GF-D8 (cell line): Measurements from ENCODE around the gene SH3RF3.

ENCODE experiments used
- DNase-seq: peaks from one replicate; lab custom pipeline; 2025; lab: John Stamatoyannopoulos, UW

The SH3RF3 gene

DNA sequence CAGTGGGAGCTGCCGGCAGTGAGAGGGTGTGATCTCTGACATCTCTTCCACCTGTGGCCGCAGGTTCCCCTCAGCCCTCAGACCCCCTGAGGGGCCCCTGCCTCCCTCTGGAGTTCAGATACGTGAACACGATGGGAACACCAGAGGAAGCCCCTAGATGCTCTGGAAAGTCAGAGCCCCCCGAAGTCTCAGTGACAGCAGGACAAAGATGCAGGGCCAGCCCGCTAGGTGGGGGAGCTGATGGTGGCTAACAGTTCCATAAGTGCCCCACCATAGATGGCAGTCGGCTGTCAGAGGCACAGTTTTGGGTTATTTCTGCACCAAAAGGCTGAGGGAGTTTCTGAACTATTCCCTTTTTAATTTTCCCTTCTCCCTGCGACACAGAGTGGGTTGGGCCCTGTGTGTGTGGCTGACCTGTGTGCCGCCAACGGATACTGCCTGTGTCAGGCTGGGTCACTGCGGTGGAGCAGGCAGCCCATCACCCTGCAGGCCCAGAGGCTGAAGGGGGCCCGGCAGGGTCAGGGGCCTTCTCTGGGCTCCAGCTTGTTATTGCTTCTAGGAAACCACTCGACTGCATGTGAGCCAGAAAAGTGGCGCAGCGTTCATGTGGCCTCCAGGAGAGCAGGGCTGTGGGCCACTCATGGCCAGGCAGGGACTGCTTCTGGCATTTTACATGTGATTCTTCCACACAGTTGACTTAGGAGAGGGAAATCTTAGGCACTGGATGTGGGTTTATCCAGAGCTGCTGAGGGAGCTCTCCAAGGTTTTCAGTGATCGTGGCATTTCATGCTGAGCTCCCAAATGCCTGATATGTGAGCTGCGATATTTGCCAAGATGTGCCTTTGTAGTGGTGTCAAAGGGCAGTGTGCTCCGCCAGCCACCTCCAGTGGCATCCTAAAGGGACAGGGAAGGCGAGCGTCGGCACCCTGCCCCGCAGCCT is 225.1 kb downstream of the SH3RF3 start:
- DNase-seq, result no peak

DNA sequence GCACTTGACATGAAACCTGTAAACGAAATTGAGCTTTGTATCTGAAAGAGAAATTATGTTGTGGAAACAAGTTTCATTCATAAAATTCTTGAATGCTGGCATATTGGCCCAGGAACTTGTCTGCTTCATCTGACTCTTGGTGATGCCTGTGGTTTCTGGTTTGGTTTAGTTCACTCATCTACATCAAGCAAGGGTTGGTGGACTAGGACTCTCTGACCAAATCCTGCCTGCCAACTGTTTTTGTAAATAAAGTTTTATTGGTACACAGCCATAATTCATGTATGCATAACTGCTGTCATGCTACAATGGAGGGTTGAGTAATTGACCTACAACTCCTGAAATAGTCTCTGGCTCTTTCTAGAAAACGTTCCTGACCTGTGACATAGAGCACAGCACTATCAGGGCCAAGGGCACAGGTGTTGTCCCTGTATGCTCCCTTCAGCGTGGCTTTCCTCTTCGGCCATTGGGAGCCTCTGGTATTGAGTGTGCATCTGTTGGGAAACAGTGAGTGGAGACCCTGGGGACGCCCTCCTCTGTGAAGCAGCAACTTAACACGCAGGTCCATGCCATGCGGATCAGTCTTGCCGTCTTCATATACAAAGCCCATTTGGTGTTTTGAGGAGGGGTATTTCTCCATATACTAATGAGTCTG is 226.3 kb downstream of the SH3RF3 start:
- DNase-seq, result no peak

DNA sequence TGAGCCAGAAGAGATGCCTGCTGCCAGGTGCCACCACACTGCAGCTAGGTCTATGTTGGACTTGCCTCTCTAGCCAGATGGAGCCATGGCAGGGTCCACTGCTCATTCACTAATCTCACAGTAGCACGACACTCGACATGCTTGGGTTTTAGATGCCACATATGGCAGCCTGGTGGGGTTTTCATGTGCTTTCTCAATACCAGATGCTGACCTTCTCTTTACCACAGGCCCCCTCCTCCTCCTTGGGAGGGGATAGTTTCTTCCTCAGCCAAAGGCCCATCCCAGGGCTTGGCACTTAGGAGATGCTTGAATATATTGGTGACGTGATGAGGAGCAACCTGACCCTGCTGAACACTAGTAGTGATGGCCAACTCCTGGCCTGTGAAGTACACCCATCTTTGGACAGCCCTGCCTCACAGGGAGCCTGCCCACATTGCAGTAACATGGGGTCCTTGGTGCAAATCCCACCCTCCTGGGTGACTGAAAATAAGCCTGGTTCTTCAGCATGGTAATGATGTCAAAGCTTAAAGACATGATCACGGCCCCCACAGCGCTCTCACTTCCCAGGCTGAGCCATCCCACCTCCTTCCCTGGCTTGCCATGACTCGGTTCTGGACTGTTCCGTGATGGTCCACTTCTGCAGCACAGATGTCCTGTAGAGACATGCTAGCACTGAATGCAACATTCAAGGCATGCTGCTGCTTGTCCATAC is 227.5 kb downstream of the SH3RF3 start:
- no peak for DNase-seq

DNA sequence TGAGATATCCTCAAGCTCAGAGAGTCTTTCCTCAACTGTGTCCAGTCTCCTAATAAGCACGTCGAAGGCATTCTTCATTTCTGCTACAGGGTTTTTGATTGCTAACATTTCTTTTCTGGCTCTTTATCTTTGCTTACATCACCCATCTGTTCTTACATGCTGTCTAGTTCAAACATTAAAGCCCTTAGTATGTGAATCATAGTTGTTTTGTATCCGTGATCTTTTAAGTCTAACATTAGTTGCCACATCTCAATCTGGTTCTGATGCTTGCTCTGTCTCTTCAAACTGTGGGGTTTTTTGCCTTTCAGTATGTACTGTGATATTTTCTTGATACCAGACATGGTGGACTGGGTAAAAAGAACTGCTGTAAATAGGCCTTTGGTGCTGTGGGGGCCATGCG is 235.2 kb downstream of the SH3RF3 start:
- DNase-seq, result no peak

DNA sequence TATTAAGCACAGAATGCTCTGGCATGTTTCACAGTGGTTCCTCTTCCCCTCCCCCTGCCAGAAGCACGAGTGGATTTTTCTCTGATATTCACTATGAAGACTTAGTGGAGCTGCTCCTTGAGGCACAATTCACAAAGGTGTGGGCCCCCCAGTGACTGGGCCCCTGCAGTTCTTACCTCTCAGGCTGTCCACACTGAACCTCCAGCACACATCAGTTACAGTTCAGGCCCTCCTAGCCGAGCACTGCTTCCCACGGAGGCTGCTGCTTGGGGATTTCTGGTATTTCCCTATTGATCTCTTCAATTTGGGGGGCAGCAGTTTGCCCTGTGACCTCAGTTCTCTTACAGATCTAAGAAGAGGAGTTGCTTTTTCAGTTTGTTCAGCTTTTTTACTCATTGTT is 236.1 kb downstream of the SH3RF3 start:
- DNase-seq, result no peak

DNA sequence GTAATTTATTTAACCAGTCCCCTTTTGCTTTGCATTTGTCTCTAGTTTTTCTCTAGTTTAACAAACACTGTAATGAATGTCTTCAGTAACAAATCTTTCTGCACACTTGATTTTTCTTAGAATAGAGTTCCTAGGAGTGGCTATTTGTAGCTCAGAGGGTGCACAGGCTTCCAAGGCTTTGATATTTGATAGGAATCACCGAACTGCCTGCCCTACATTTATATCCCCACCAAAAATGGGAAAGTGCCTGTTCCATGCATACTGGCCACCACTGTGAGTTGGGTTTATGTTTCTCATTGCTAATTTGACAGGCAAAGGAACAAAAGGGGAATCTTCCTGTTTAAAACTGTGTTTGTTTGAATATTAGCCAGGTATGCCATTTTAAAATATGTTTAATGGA is 238.7 kb downstream of the SH3RF3 start:
- DNase-seq, result no peak

DNA sequence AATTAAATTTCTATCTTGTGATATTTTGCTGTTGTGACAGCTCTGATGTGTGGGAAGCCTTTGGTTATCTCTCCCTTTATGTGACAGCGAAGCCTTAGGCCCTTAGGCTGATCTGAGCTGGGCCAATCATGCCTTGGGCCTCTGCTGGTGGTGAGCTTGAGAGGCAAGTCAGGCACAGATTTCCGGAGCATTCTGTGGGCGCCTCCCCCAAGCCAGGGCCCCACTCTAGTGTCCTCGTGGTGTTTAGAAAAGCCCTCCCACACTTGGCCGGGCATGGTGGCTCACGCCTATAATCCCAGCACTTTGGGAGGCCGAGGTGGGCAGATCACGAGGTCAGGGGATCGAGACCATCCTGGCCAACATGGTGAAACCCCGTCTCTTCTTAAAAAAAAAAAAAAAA is 239.8 kb downstream of the SH3RF3 start:
- no peak for DNase-seq

DNA sequence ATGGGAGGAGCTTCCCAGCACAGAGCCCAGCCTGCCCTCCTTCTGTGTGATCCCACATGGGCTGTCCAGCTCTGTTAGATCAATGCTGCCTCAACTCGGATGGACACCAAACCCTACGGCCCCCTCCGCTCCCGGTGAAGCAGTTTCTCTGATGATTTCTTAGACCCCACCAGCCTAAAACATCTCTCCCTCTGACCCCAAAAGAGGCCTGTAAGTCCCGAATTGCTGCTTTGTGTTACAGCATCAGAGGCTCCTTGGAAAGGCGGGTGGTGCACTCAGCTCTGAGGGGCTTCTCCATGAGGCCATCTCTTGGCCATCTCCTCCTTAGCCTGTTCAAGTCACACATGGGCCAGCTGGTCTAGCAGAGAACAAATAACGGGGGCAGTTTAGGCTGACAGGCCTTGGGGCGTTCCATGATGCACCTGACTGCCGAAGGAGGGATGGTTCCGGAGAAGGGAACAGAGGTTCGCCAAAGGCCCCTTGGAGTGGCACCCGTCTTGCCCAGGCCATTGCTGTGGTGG is 240.7 kb downstream of the SH3RF3 start:
- no peak for DNase-seq

DNA sequence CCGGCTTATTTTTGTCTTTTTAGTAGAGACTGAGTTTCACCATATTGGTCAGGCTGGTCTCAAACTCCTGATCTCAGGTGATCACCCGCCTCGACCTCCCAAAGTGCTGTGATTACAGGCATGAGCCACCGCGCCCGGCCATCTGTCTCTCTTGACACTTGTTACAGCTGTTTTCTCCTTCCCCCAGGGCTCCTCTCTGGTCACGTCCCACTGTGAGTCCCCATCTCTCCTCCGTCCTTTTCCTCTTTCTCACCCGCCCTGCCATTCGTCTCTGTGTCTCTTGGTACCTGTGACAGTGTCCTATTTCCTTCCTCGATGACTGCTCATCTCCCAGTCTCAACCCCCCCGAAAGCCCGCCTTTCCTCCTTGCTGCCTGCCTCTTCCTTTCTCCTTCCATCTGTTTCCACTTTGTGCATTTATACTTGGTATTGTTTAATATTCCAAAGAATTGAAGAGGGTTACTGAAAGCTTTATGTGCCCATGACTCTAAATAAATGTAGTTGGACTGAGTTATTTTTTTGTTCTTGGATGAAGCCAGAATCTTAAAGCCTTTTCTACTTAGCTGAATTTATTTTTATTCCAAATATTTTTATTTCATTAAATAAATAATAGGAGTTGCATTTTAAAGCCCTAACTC is 241.5 kb downstream of the SH3RF3 start:
- no peak for DNase-seq

DNA sequence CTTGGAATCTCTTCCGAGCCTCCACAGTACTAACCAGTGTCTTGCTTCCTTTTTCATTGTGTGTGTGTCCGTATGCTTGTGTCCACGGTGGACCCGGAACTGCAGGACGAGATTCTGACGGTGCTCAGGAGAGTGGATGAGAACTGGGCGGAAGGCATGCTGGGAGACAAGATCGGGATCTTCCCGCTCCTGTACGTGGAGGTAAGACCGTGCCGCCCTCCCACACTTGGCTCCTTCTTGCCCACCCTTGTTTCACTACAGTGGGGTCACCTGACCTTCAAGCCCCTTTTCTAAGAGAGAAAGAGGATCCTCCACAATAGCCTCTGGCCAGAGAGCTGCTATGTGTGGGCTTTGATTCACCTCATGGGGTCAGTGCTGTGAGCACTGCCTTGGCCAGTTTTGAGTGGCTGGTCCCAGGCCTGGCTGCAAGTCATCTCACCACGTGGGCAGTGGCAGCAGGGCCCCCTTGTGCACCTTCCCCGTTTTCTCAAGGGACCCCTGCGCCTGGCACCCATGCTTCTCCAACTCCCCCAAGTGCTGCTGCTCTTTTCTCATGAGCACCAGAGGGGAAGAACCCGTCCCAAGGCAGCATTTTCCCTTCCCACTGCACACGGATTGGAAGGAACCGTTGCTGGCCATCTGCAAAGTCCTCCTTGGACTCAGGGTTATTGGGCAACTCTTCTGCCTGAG is 242.6 kb downstream of the SH3RF3 start:
- DNase-seq, result no peak

DNA sequence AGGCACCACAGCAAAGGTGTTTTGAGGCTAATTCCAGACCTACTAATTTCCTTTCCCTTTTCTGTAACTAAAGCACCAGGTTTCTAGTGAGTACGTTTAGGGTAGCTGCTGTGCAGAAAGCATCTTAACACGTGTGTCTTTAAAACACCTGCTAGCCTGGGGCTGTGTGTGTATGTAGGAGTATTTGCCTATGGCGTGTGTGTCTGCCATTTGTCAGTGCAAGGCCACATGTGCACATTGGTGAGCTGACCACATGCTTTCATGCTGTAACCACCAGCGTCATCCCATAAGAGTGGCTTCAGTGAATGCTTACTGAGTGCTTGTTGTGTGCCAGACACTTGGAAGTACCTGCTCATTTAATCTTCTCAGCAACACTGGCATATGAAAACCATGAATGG is 243.2 kb downstream of the SH3RF3 start:
- DNase-seq, result no peak

DNA sequence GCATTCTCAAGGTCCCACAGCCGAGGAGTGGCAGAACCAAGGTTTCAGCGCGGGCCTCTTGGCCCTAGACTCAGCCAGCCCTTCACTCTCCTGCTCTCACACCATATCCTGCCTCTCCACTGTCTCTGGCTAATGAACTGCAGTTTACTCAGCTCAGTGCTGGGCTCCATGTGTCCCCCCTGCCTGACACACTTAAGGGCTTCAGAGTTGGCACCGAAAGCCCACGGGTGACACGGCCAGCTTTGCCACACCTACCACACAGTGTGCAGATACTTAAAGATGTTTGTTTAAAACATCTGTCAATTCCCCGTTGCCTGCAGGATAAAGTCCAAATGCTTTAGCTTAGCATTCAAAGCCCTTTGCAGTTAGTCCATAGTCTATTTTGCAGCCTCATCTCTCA is 243.6 kb downstream of the SH3RF3 start:
- DNase-seq, result no peak

DNA sequence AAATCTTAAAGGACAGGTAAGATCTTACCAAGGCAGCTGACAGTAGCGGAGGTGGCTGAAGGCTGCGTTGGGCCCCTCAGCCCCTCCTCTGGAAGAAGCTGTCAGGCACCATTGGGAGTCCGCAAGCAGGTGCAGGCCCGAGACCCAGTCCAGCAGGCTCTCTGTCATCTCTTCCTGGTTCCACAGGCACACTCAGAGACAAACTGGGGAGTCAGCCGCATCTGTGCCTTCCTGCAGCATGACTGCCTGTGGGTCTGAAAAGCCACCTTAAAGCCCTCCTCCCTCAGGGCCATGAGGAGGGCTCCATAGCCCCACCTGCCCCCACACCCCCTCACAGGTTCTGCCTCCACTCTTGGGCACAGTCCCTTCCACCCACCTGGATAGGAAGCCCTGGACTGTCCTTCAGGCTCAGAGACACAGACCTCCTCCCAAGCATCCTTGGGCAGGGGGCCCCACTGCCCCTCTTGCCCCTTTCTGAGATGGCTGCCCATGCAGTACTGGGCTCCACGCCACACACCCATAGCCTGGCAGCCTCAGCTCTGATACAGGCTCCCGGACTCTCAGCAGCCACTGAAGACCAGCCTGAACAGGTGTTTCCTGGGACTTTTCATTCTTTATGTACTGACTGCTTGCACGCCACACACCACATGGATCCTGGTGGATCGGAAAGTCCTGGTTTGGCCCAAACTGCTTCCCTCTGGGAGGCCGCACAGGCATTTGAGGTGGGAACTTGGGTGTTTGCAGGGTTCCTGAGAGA is 245.0 kb downstream of the SH3RF3 start:
- no peak for DNase-seq

DNA sequence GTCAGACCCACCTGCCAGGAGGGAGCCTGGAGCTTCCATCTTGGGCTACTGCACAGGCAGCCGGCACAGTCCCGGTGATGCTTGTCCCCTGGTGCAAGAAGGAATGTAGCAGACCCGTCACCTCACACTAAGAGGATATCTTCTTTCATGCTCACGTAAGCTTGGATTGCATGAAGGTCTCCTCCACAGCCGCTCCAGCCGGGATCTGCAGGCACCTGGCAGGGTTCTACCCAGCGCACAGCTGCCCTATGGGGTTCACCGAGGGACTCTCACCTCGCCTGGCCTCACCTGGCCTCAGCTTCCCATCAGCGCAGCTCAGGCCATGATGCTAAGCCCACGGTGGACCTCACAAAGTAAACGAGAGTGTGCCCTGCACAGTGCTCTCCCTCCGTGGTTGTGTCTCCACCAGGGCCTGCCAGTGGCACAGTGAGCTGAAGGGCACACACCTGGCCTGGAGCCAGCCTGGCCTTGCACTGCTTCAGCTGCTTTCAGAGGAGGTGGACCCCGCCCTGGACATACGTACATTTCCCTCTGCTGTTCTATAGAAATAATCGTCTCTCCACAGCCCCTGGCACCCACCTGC is 245.6 kb downstream of the SH3RF3 start:
- DNase-seq, result no peak

DNA sequence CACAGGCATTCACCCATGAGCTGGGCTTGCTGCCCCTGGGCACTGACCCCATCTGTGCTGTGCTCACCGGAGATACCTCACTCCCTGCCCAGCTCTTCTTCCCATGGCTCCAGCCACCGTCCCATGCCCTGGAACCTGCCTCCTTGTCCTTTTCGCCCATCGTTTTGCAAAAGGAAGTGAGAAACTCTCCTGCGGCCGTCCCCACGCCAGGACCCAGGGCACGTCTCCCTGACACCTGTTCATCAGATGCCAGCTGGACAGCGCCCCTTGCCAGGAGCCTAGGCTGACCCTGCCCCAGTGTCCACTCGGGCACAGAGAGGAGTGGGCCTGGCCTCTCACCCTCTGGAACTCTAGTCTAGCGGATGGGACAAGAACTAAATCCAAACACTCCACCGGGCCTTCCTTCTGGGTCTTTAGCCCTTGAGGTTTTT is 246.1 kb downstream of the SH3RF3 start:
- DNase-seq, result no peak

DNA sequence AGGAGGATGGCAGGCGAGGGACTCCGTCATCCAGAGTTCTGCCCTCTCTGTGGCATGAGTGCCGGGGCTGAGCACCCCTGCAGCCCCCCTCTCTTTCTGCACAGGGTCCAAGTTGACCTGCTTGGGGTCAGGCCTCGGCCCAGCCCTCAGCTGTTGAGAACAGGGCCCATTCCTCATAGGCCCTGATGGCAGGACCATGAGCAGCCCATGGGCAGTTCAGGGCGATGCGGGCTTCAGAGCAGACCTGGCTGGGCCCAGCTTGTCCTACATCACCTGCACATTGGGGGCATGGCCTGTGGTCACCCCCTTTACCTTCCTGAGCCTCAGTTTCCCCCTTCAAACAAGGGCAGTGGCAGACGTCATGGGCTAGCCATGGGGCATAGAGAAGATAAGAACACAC is 246.7 kb downstream of the SH3RF3 start:
- no peak for DNase-seq

DNA sequence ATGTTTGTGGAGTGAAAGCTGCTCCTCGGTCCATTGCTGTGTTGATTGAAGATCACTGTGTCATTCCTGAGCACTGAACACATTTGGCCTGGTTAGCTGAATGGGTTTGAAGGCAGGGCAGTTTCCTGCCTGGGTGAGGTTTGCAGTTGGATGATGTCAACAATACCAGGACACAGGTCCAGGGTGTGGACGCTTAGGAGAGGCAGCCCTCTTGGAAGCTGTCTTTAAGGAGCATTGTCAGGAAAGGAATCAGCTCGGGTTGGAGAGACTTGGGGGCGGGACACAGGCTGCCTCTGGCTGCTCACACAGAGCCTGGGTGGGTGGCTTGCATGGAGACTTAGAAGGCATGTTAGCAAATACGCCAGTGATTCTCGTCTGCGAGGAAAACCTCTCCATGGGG is 247.1 kb downstream of the SH3RF3 start:
- DNase-seq, result no peak

DNA sequence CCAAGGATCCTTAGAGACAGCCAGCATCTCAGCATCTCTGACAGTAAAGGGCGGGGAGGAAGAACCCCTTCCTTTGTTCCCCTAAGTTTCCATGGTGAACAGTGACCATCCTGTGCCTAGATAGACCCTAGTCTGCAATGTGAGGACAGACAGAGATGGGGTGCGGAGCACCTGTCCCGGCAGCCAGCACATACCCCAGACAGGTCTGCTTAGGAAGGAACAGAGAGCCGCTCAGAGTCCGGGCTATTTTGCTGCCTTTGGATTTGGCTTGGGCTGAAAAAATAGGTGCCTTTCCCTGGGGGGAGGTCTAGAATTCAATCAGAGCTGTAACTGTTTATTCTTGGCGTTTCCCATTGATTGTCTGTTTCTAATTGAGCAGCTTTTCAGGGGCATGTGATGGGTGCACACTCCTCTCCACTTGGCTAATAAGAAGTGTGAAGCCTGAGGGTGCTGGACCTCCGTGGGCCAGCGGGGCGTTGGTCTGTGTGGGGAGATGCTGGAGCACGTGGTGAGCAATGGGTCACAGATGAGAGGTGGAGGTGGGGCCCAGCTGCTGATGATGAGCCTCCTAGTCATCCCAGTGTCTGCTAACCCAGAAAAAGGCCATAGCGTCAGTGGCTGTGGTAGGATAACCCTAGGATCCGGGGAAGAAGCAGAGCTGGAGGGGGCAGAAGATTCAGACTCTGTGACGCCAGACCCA is 247.9 kb downstream of the SH3RF3 start:
- no peak for DNase-seq

DNA sequence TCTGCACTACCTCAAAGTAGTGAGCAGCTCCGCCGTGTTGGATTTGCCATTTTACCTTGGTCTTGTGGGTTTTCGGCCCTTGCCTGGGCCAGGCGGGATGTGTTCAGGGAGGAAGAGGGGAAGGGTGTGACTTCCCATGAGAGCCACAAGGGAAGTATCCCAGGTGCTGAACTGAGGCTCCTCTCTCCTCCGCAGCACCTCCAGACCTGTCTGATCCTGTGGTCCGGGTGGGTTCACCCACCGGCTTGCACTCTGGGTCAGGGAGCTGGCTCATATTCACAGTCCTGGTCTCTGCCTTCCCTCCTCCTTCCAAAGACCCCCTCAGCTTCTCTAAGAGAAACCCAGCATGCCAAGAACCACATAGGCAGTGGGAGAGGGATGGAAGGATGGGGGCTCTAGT is 249.0 kb downstream of the SH3RF3 start:
- DNase-seq, result no peak

DNA sequence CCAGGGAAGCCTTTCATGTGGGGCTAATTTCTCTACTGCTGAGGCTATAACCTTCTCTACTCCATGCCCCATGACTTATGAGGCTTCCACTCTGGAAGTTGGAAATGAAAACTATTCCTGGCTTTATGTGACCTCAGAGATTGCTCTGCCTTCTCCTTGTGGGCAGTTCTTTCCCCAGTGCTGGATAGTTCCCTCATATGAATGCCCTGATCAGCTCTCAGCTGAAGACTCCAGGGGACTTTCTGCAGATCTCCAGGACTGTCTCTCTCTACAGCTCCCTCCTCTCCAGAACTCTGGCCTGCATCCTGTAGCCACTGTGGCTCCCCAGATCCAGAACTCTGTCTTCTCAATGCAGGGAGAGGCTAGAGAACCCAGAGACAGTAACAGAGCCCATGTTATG is 249.7 kb downstream of the SH3RF3 start:
- no peak for DNase-seq
